Effector memory CD4-positive, alpha-beta T cell (primary cell): Measurements from ENCODE around the gene VPS51.
A peak's percentile ranks its signal among the peaks of the same experiment; 100 is the strongest.

Experiments
- DNase-seq, 3 donors: peaks; one replicate each; pipeline ENCODE4 v3.0.0-alpha.2; 2020
- H3K27ac ChIP-seq: 2 replicates; pipeline ENCODE4 v1.7.0; 2013; ENCODE audit warnings: mild to moderate bottlenecking, low read length, moderate library complexity; ENCODE audit not compliant: insufficient read depth, poor library complexity, severe bottlenecking
- H3K27me3 ChIP-seq: replicated peaks from 2 replicates; pipeline ENCODE4 v1.7.0; 2013; ENCODE audit warnings: mild to moderate bottlenecking, low read length; ENCODE audit not compliant: insufficient read depth, control insufficient read depth, poor library complexity, severe bottlenecking
- H3K36me3 ChIP-seq: 2 replicates; pipeline ENCODE4 v1.7.0; 2013; ENCODE audit warnings: mild to moderate bottlenecking, low read length, moderate library complexity; ENCODE audit not compliant: control insufficient read depth, insufficient read depth
- H3K4me1 ChIP-seq: 2 replicates; pipeline ENCODE4 v1.7.0; 2013; ENCODE audit warnings: low read length, mild to moderate bottlenecking; ENCODE audit not compliant: control insufficient read depth, insufficient read depth, poor library complexity, severe bottlenecking
- H3K4me3 ChIP-seq: 2 replicates; pipeline ENCODE4 v1.7.0; 2013; ENCODE audit warnings: low read length, low read depth, mild to moderate bottlenecking; ENCODE audit not compliant: insufficient read depth, poor library complexity, severe bottlenecking
- H3K9me3 ChIP-seq: 2 replicates; pipeline ENCODE4 v1.7.0; 2013; ENCODE audit warnings: mild to moderate bottlenecking, low read length, moderate library complexity; ENCODE audit not compliant: control insufficient read depth

VPS51 gene

GRCh38 chr11:65071907-65072630, 23.9 kb upstream of the VPS51 start:
- no peaks in the 10 kb centered on the region for H3K27me3 ChIP-seq
- no peaks in the 10 kb centered on the region for H3K9me3 ChIP-seq
- no peak for DNase-seq
- H3K27ac ChIP-seq: no peak overlapping the region
- no peaks in the 10 kb centered on the region for H3K4me1 ChIP-seq
- H3K36me3 ChIP-seq: no peaks in the 10 kb centered on the region
- H3K4me3 ChIP-seq: no peak overlapping the region

- no peaks in the 10 kb centered on the region for H3K4me1 ChIP-seq
- no peaks in the 10 kb centered on the region for H3K36me3 ChIP-seq
- no peaks in the 10 kb centered on the region for H3K27me3 ChIP-seq
- H3K4me3 ChIP-seq: no peak overlapping the region
- no peak for DNase-seq
- no peak overlapping the region for H3K27ac ChIP-seq
- H3K9me3 ChIP-seq: no peaks in the 10 kb centered on the region
Measured at GRCh38 chr11:65072631-65072966, 23.4 kb upstream of the VPS51 start.

GRCh38 chr11:65077451-65077850, 18.6 kb upstream of the VPS51 start:
- DNase-seq: no peak
- Histone ChIP-seq H3K9me3 (no peaks in the 10 kb centered on the region), H3K4me3 (no peak overlapping the region), H3K27me3 (no peaks in the 10 kb centered on the region), H3K36me3 (no peaks in the 10 kb centered on the region), H3K4me1 (no peaks in the 10 kb centered on the region), H3K27ac (no peak overlapping the region)

- DNase-seq: peak; percentile 28 to 56 (median 46)
- no peaks in the 10 kb centered on the region for H3K27me3 ChIP-seq
- no peaks in the 10 kb centered on the region for H3K36me3 ChIP-seq
- H3K27ac ChIP-seq: no peak overlapping the region
- H3K4me3 ChIP-seq: no peak overlapping the region
- H3K4me1 ChIP-seq: no peaks in the 10 kb centered on the region
- no peaks in the 10 kb centered on the region for H3K9me3 ChIP-seq
Measured at GRCh38 chr11:65078151-65078550, 17.9 kb upstream of the VPS51 start.

- H3K4me1 ChIP-seq: peaks cover 5% of the 10 kb centered on the region
- no peaks in the 10 kb centered on the region for H3K36me3 ChIP-seq
- H3K27ac ChIP-seq: no peak overlapping the region
- H3K4me3 ChIP-seq: no peak overlapping the region
- H3K9me3 ChIP-seq: no peaks in the 10 kb centered on the region
- H3K27me3 ChIP-seq: no peaks in the 10 kb centered on the region
- no peak for DNase-seq
Measured at GRCh38 chr11:65078786-65079342, 17.1 kb upstream of the VPS51 start.

- Histone ChIP-seq H3K4me3 (peak overlapping the region; percentile 83), H3K4me1 (peaks cover 16% of the 10 kb centered on the region), H3K27me3 (no peaks in the 10 kb centered on the region), H3K27ac (peak overlapping the region; percentile 51), H3K36me3 (peaks cover 21% of the 10 kb centered on the region), H3K9me3 (no peaks in the 10 kb centered on the region)
- no peak for DNase-seq
Measured at GRCh38 chr11:65083134-65083833, 12.7 kb upstream of the VPS51 start.

- peaks cover 28% of the 10 kb centered on the region for H3K36me3 ChIP-seq
- no peaks in the 10 kb centered on the region for H3K9me3 ChIP-seq
- no peaks in the 10 kb centered on the region for H3K27me3 ChIP-seq
- peak within 1 kb of the TSS; percentile 83 for H3K4me3 ChIP-seq
- peaks cover 16% of the 10 kb centered on the region for H3K4me1 ChIP-seq
- DNase-seq: peak; percentile 91 to 92 (median 92)
- H3K27ac ChIP-seq: peak within 1 kb of the TSS; percentile 95
Measured at GRCh38 chr11:65083834-65084597, 12.0 kb upstream of the VPS51 start, which contains the start of the genes CDCA5 and ZFPL1. Gene CDCA5, minus strand, starts transcription at chr11:65084040. Its CDS starts 62 bp downstream, at chr11:65083978. Gene ZFPL1, plus strand, starts transcription at chr11:65084222. Its CDS starts 477 bp downstream, at chr11:65084699.

- peaks cover 16% of the 10 kb centered on the region for H3K4me1 ChIP-seq
- H3K36me3 ChIP-seq: peaks cover 31% of the 10 kb centered on the region
- no peaks in the 10 kb centered on the region for H3K27me3 ChIP-seq
- peak overlapping the region; percentile 83 for H3K4me3 ChIP-seq
- DNase-seq: no peak
- peak overlapping the region; percentile 95 for H3K27ac ChIP-seq
- H3K9me3 ChIP-seq: no peaks in the 10 kb centered on the region
Measured at GRCh38 chr11:65084598-65085375, 11.2 kb upstream of the VPS51 start.

GRCh38 chr11:65085446-65085845, 10.6 kb upstream of the VPS51 start:
- DNase-seq: no peak
- H3K27ac ChIP-seq: no peak overlapping the region
- H3K27me3 ChIP-seq: no peaks in the 10 kb centered on the region
- peaks cover 31% of the 10 kb centered on the region for H3K36me3 ChIP-seq
- no peak overlapping the region for H3K4me3 ChIP-seq
- peaks cover 16% of the 10 kb centered on the region for H3K4me1 ChIP-seq
- H3K9me3 ChIP-seq: no peaks in the 10 kb centered on the region
